ENCODE data around the gene PTDSS2. TPM values are rescaled to one million over a fixed set of nuclear protein-coding genes. Genes with fewer than 3 reads are reported as not detected.

The PTDSS2 gene
- total RNA-seq, 1 experiment from 2014 or later, result 37.6 TPM

GRCh38 chr11:497565-498296 lies 47.7 kb downstream of the PTDSS2 start:
- ChIA-PET POLR2A (ENCODE audit: low non-redundant PET) (no interaction called here), CTCF (no interaction called here)
- intact Hi-C loops (cut with micrococcal nuclease; ENCODE audit: unreplicated experiment), result no loop called here
- BruUV-seq (replicated peaks), result no TSS peak
- DNase-seq (ENCODE audit: low spot score), result no peak
- no peaks in the 10 kb centered on the region for H3K27me3 ChIP-seq (replicated peaks; ENCODE audit: insufficient read depth, low read depth, low read length, poor library complexity)
- peaks cover 37% of the 10 kb centered on the region for H3K36me3 ChIP-seq (ENCODE audit: insufficient read depth, low read length, poor library complexity, severe bottlenecking)
- no peak for TF ChIP-seq CTCF (conservative IDR thresholded peaks at IDR 0.05; ENCODE audit: low read depth, low read length)
- no peak for TF ChIP-seq EZH2 (IDR thresholded peaks at IDR 0.05; ENCODE audit: borderline replicate concordance, low read depth, low read length, poor library complexity, severe bottlenecking)
- H3K4me1 ChIP-seq (ENCODE audit: insufficient read depth, low read length, poor library complexity, severe bottlenecking), result no peaks in the 10 kb centered on the region
- H3K9me3 ChIP-seq (ENCODE audit: low read depth, low read length, poor library complexity, severe bottlenecking), result no peaks in the 10 kb centered on the region
- no peak overlapping the region for H3K27ac ChIP-seq (ENCODE audit: low read depth, low read length, poor library complexity, severe bottlenecking)
- H3K4me3 ChIP-seq (ENCODE audit: low read depth, low read length, poor library complexity, severe bottlenecking), result no peak overlapping the region

- intact Hi-C loops (cut with micrococcal nuclease; ENCODE audit: unreplicated experiment), result no loop called here
- DNase-seq (ENCODE audit: low spot score), result no peak
- Histone ChIP-seq H3K4me3 (ENCODE audit: low read depth, low read length, poor library complexity, severe bottlenecking) (no peak overlapping the region), H3K4me1 (ENCODE audit: insufficient read depth, low read length, poor library complexity, severe bottlenecking) (no peaks in the 10 kb centered on the region), H3K9me3 (ENCODE audit: low read depth, low read length, poor library complexity, severe bottlenecking) (no peaks in the 10 kb centered on the region), H3K36me3 (ENCODE audit: insufficient read depth, low read length, poor library complexity, severe bottlenecking) (peaks cover 37% of the 10 kb centered on the region), H3K27me3 (replicated peaks; ENCODE audit: insufficient read depth, low read depth, low read length, poor library complexity) (no peaks in the 10 kb centered on the region), H3K27ac (ENCODE audit: low read depth, low read length, poor library complexity, severe bottlenecking) (no peak overlapping the region)
- POLR2A ChIA-PET (ENCODE audit: low non-redundant PET), result no interaction called here
- BruUV-seq (replicated peaks), result no TSS peak
- CTCF ChIA-PET, result no interaction called here
- TF ChIP-seq EZH2 (IDR thresholded peaks at IDR 0.05; ENCODE audit: borderline replicate concordance, low read depth, low read length, poor library complexity, severe bottlenecking), result no peak
- TF ChIP-seq CTCF (conservative IDR thresholded peaks at IDR 0.05; ENCODE audit: low read depth, low read length), result no peak
Measured at GRCh38 chr11:498297-499181, 48.5 kb downstream of the PTDSS2 start.

GRCh38 chr11:499201-500076 lies 49.4 kb downstream of the PTDSS2 start:
- ChIA-PET CTCF (no interaction called here), POLR2A (ENCODE audit: low non-redundant PET) (no interaction called here)
- TF ChIP-seq CTCF (conservative IDR thresholded peaks at IDR 0.05; ENCODE audit: low read depth, low read length) (no peak), EZH2 (IDR thresholded peaks at IDR 0.05; ENCODE audit: borderline replicate concordance, low read depth, low read length, poor library complexity, severe bottlenecking) (no peak)
- DNase-seq (ENCODE audit: low spot score), result no peak
- no peak overlapping the region for H3K27ac ChIP-seq (ENCODE audit: low read depth, low read length, poor library complexity, severe bottlenecking)
- no peak overlapping the region for H3K4me3 ChIP-seq (ENCODE audit: low read depth, low read length, poor library complexity, severe bottlenecking)
- H3K4me1 ChIP-seq (ENCODE audit: insufficient read depth, low read length, poor library complexity, severe bottlenecking), result peaks cover 5% of the 10 kb centered on the region
- H3K27me3 ChIP-seq (replicated peaks; ENCODE audit: insufficient read depth, low read depth, low read length, poor library complexity), result no peaks in the 10 kb centered on the region
- no TSS peak for BruUV-seq (replicated peaks)
- intact Hi-C loops (cut with micrococcal nuclease; ENCODE audit: unreplicated experiment), result no loop called here
- H3K9me3 ChIP-seq (ENCODE audit: low read depth, low read length, poor library complexity, severe bottlenecking), result no peaks in the 10 kb centered on the region
- peaks cover 31% of the 10 kb centered on the region for H3K36me3 ChIP-seq (ENCODE audit: insufficient read depth, low read length, poor library complexity, severe bottlenecking)

Data from A673 (cell line).